NOMO-1 treated with DMSO at 0.1 percent for 48 hours (cell line): ENCODE results near the gene ALPK1.
"Not testable (repeated sequence)": the region's sequence is repeated elsewhere in the genome, so short reads cannot be mapped to it uniquely, and the experiment has no call there.

Experiments
- DNase-seq: peaks from one replicate; lab custom pipeline; 2025; ENCODE audit not compliant: unreplicated experiment; lab: John Stamatoyannopoulos, UW

ALPK1 gene

GRCh38 chr4:112448306-112449132 lies 151.3 kb downstream of the ALPK1 start:
- no peak for DNase-seq

- no peak for DNase-seq
These were observed 152.5 kb downstream of the ALPK1 start for GRCh38 chr4:112449708-112450107.

DNA sequence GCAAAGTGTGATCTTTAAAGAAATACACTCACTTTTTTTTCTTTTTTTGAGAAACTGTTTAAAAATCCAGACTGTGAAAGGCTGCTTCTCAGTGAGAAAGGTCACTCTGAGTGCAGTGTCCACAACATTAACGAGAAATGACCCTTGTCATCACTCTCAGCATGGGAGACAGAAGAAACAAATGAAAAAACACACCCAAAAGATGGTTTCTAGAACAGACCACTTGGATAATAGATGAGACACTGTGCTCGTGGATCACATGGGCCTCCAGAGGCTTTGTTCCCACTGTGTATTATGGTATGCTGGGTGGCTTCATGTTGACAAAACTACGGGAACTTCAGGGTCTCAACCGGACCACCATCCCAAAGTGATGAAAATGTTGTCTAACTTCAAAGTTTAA lies 153.9 kb downstream of the ALPK1 start:
- no peak for DNase-seq

DNA sequence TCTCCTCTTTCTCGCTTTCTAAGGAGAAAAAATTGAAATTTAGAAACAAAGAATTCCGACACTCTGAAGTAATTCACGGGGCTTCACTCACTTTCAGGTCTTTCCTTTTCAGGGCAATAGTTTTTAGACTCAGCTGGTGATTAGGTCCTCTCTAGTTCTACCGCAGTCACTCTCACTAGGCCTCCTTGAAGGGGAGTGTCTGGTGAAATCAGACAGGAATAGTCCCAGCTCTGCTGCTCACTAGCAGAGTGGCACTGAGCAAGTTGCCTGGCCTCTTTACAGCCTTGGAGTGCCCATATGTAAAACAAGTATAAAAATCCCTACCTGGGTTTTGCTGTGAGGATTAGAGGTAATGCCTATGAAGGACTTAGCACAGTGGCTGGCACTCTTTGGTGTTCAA lies 154.7 kb downstream of the ALPK1 start:
- DNase-seq = no peak

DNA sequence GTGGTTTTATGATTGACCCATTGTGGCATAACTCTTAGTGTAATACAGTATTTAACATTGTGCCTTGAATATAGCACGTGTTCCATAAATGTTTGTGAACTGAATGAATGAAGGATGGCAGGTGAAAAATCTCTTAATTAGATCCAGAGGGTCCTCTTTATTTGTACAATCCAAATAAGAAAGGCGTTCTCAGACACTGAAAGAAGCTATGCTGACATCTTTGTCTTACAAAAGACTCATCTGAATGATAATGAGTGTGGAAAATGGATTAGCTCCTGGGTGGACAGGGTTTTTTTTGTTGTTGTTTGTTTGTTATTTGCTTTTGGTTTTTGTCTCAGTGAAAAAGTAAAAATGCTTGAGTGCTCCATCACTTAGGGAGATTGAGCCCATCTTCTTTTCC lies 156.2 kb downstream of the ALPK1 start:
- DNase-seq = no peak

DNA sequence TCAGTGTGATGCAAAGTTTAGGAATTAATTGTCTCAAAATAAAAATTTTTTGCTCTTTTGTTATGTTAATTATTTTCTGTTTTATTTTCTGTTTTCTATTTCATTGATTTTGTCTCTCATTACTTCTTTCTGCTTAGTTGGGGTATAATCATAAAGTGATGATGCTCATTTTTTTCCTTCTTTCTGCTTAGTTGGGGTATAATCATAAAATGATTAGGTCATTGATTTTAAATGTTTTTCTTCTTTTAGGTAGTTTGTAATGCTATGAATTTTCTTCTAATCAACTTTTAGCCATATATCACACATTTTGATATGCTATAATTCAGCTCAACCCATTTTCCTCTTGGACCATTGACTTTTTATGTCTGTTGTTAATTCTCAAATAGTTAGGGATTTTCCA lies 175.1 kb downstream of the ALPK1 start:
- no peak for DNase-seq

- DNase-seq = no peak
These were observed 176.8 kb downstream of the ALPK1 start for GRCh38 chr4:112473985-112474384.

DNA sequence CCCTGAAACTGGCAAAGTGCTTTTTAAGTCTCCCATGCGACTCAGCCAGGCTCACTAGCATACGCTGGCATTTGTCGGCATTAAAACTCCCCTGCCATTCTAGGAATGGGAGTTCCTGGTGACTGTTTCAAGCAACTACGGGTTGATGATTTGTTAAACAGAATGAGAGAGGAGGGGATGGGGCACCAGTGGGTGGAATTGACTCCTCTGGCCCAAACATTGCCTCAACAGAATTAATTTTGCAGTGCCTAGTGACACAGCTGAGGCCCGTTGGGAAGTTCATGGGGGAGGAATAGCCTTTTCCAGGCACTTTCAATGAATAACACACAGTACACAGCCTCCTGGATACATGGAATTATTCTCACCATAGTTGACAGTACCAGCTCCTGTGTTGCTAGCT lies 188.8 kb downstream of the ALPK1 start:
- no peak for DNase-seq

DNA sequence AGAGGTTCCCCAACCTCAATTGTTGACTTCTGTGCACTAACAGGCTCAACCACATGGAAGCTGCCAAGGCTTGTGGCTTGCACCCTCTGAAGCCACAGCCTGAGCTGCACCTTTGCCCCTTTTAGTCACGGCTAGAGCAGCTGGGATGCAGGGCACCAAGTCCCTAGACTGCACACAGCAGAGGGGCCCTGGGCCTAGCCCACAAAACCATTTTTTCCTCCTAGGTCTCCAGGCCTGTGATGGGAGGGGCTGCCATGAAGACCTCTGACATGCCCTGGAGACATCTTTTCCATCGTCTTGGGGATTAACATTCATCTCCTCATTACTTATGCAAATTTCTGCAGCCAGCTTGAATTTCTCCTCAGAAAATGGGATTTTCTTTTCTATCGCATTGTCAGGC lies 193.6 kb downstream of the ALPK1 start:
- DNase-seq = not testable (repeated sequence)
